Endodermal cell (in vitro differentiated cells): ENCODE data around the gene SRSF7. TPM values are rescaled to one million over a fixed set of nuclear protein-coding genes. Genes with fewer than 3 reads are reported as not detected.
A peak's percentile ranks its signal among the peaks of the same experiment; 100 is the strongest.

Experiments
- DNase-seq: peaks from one replicate; pipeline ENCODE4 v3.0.0-alpha.2; 2017
- H3K27ac ChIP-seq: 2 replicates; pipeline ENCODE4 v1.5.1; 2013; ENCODE audit warnings: mild to moderate bottlenecking, low read depth, low read length, moderate library complexity
- H3K27me3 ChIP-seq: 2 replicates; pipeline ENCODE4 v1.6.1; 2013; ENCODE audit warnings: mild to moderate bottlenecking, low read length, moderate library complexity; ENCODE audit not compliant: insufficient read depth, control insufficient read depth, poor library complexity, severe bottlenecking
- H3K36me3 ChIP-seq: 2 replicates; pipeline ENCODE4 v1.7.0; 2013; ENCODE audit warnings: mild to moderate bottlenecking, low read length, moderate library complexity; ENCODE audit not compliant: control insufficient read depth, insufficient read depth
- H3K4me1 ChIP-seq: one replicate; pipeline ENCODE4 v1.7.0; 2013; ENCODE audit warnings: low read length; ENCODE audit not compliant: control insufficient read depth, insufficient read depth
- H3K4me3 ChIP-seq: 2 replicates; pipeline ENCODE4 v1.5.1; 2013; ENCODE audit warnings: mild to moderate bottlenecking, low read length, moderate library complexity
- H3K9ac ChIP-seq: 2 replicates; pipeline ENCODE4 v1.6.1; 2013; ENCODE audit warnings: mild to moderate bottlenecking, low read length, moderate library complexity; ENCODE audit not compliant: poor library complexity, severe bottlenecking; ENCODE audit errors: extremely low read depth
- H3K9me3 ChIP-seq: 2 replicates; pipeline ENCODE4 v1.6.1; 2013; ENCODE audit warnings: mild to moderate bottlenecking, low read length, moderate library complexity; ENCODE audit not compliant: control insufficient read depth
- H3K27ac Mint-ChIP-seq: 2 replicates; pipeline ENCODE4 v1.8.0; 2020; ENCODE audit warnings: mixed read lengths
- H3K27me3 Mint-ChIP-seq: 2 replicates; pipeline ENCODE4 v1.8.0; 2021; ENCODE audit warnings: mild to moderate bottlenecking, mixed read lengths; ENCODE audit not compliant: insufficient read depth
- H3K36me3 Mint-ChIP-seq: 2 replicates; pipeline ENCODE4 v1.8.0; 2020; ENCODE audit warnings: low read depth, mixed read lengths
- H3K4me1 Mint-ChIP-seq: 2 replicates; pipeline ENCODE4 v1.8.0; 2020; ENCODE audit warnings: mixed read lengths
- H3K4me3 Mint-ChIP-seq: 2 replicates; pipeline ENCODE4 v1.8.0; 2020; ENCODE audit warnings: mild to moderate bottlenecking, moderate library complexity, mixed read lengths
- H3K9me3 Mint-ChIP-seq: 2 replicates; pipeline ENCODE4 v1.8.0; 2020; ENCODE audit warnings: mild to moderate bottlenecking, mixed read lengths
- CTCF ChIP-seq: fragments of 200-600 bp; sonication (generic); conservative IDR thresholded peaks from 2 replicates; pipeline ENCODE4 v1.5.0; 2021; ENCODE audit warnings: antibody characterized with exemption, mild to moderate bottlenecking
- WGBS, 2 experiments: methylation state at CpG; one replicate each; pipeline versions ENCODE4 v1.1.5 to v1.1.7; 2013; ENCODE audit warnings: missing lambda C conversion rate in 2 of 2, mixed read lengths in 1 of 2; ENCODE audit not compliant: insufficient coverage in 1 of 2, insufficient read length in 1 of 2; 5-methylcytosine and 5-hydroxymethylcytosine counted together
- total RNA-seq, 2 donors: library from RNA; stranded (reverse); fragmentation: NEBNext Ultra II Directional in 1 of 2; extraction: Animal tissue kit (Norgen Biotek cat#: 25700) in 1 of 2; gene quantifications; 2 replicates in 1 of 2; 3 replicates in 1 of 2; pipeline ENCODE4 v1.2.1, GENCODE V29; 2021

Gene SRSF7
- total RNA-seq, 2 donors from 2014 or later: 306 to 332 TPM

- H3K4me1 ChIP-seq: peaks cover 4% of the 10 kb centered on the region
These were observed 910 bp downstream of the SRSF7 start for GRCh38 chr2:38750011-38750890.

GRCh38 chr2:38748943-38749804 is 2.0 kb downstream of the SRSF7 start:
- Mint-ChIP-seq H3K4me1 (peaks cover 42% of the 10 kb centered on the region), H3K36me3 (peaks cover 64% of the 10 kb centered on the region), H3K27ac (peak overlapping the region; percentile 79), H3K9me3 (no peaks in the 10 kb centered on the region), H3K4me3 (peak overlapping the region; percentile 100), H3K27me3 (no peaks in the 10 kb centered on the region)
- 69 to 83% methylated on average over 16 to 25 of the region's 26 CpGs for WGBS, 2 experiments
- peaks cover 58% of the 10 kb centered on the region for H3K36me3 ChIP-seq
- no peaks in the 10 kb centered on the region for H3K9me3 ChIP-seq
- H3K4me3 ChIP-seq: peak overlapping the region; percentile 99
- H3K4me1 ChIP-seq: peaks cover 4% of the 10 kb centered on the region
- DNase-seq: no peak
- H3K27me3 ChIP-seq: no peaks in the 10 kb centered on the region
- no peak for TF ChIP-seq CTCF
- peak overlapping the region; percentile 99 for H3K9ac ChIP-seq
- H3K27ac ChIP-seq: no peak overlapping the region

More at GRCh38 chr2:38750011-38750890, 910 bp downstream of the SRSF7 start:
- Mint-ChIP-seq H3K9me3 (no peaks in the 10 kb centered on the region), H3K4me1 (peaks cover 42% of the 10 kb centered on the region), H3K36me3 (peaks cover 53% of the 10 kb centered on the region), H3K27me3 (no peaks in the 10 kb centered on the region), H3K27ac (peak overlapping the region; percentile 100), H3K4me3 (peak overlapping the region; percentile 100)
- WGBS, 2 experiments: 0% methylated on average over 40 to 59 of the region's 59 CpGs
- Histone ChIP-seq H3K9ac (peak overlapping the region; percentile 99), H3K4me3 (peak overlapping the region; percentile 99), H3K27ac (peak overlapping the region; percentile 62), H3K27me3 (no peaks in the 10 kb centered on the region), H3K9me3 (no peaks in the 10 kb centered on the region), H3K36me3 (peaks cover 47% of the 10 kb centered on the region)
- TF ChIP-seq CTCF: no peak
- no peak for DNase-seq

- H3K36me3 Mint-ChIP-seq: peaks cover 72% of the 10 kb centered on the region
- WGBS, 2 experiments: 96 to 100% methylated on average over 8 to 9 of the region's 9 CpGs
These were observed 2.8 kb downstream of the SRSF7 start for GRCh38 chr2:38748391-38748790.

More at GRCh38 chr2:38748391-38748790, 2.8 kb downstream of the SRSF7 start:
- Mint-ChIP-seq H3K27ac (peak overlapping the region; percentile 81), H3K4me1 (peaks cover 42% of the 10 kb centered on the region), H3K4me3 (peak overlapping the region; percentile 100), H3K27me3 (no peaks in the 10 kb centered on the region), H3K9me3 (no peaks in the 10 kb centered on the region)
- Histone ChIP-seq H3K9me3 (no peaks in the 10 kb centered on the region), H3K4me3 (peak overlapping the region; percentile 99), H3K4me1 (peaks cover 4% of the 10 kb centered on the region), H3K9ac (no peak overlapping the region), H3K27me3 (no peaks in the 10 kb centered on the region), H3K36me3 (peaks cover 65% of the 10 kb centered on the region), H3K27ac (no peak overlapping the region)
- no peak for DNase-seq
- no peak for TF ChIP-seq CTCF
